Liver (tissue), 3 donors: ENCODE data around the gene FGF14.

Source experiments
- ATF3 ChIP-seq: IDR thresholded peaks from 2 replicates; pipeline ENCODE4 v1.6.1; 2016; ENCODE audit warnings: antibody characterized with exemption
- CTCF ChIP-seq: fragments of 150-350 bp; IDR thresholded peaks from 2 replicates; pipeline ENCODE4 v1.5.1; 2017; ENCODE audit warnings: improper control_type of control experiment, low read depth, low read length; ENCODE audit not compliant: missing input control
- GABPA ChIP-seq, 2 donors: IDR thresholded peaks in 1 of 2; conservative IDR thresholded peaks in 1 of 2; 2 replicates each; pipeline ENCODE4 v1.6.1; 2016; ENCODE audit warnings: antibody characterized with exemption in 2 of 2, mild to moderate bottlenecking in 1 of 2, moderate library complexity in 1 of 2
- TAF1 ChIP-seq: conservative IDR thresholded peaks from 2 replicates; pipeline ENCODE4 v1.6.1; 2016; ENCODE audit warnings: antibody characterized with exemption, mild to moderate bottlenecking
- donor health status: healthy.
- donor health status: healthy.

GRCh38 chr13:102183509-102184182 is 218.2 kb downstream of the FGF14 start:
- TF ChIP-seq CTCF (no peak), ATF3 (peak; percentile 52), TAF1 (peak; percentile 38), GABPA (IDR thresholded peaks at IDR 0.05 in 1 of 2, conservative IDR thresholded peaks at IDR 0.05 in 1 of 2) (peak in 1 of 2 donors; percentile 20)
